DMS53 treated with DMSO at 0.1 percent for 48 hours (cell line): ENCODE results near the gene GATA3.
"Not testable (repeated sequence)": the region's sequence is repeated elsewhere in the genome, so short reads cannot be mapped to it uniquely, and the experiment has no call there.

Experiments
- DNase-seq: peaks from one replicate; lab custom pipeline; 2025; ENCODE audit not compliant: unreplicated experiment; lab: John Stamatoyannopoulos, UW

GATA3 gene

GRCh38 chr10:8054494-8055407, at the start of gene GATA3:
Gene GATA3, plus strand, starts transcription at chr10:8054688. Its CDS starts 968 bp downstream, at chr10:8055656.
- DNase-seq: no peak

- DNase-seq: no peak
Observed at GRCh38 chr10:8006274-8006999, 48.1 kb upstream of the GATA3 start.

DNA sequence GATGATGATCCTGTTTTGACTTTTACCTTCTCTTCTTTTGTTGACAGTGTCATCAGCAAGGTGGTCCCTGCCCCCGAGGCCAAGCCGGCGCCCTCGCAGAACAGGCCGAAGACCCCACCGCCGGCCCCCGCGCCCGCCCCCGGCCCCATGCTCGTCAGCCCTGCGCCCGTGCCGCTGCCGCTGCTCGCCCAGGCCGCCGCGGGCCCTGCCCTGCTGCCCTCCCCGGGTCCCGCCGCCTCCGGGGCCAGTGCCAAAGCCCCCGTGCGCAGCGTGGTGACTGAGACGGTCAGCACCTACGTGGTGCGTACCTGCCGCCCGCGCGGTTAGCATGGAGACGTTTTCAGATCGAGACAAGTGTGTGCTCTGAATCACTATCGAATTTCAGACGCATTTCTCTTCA, 45.5 kb upstream of the GATA3 start:
- no peak for DNase-seq

- no peak for DNase-seq
Observed at GRCh38 chr10:8013006-8013405, 41.5 kb upstream of the GATA3 start.

- DNase-seq: no peak
Observed at GRCh38 chr10:8013619-8014018, 40.9 kb upstream of the GATA3 start.

GRCh38 chr10:8014649-8015048, 39.8 kb upstream of the GATA3 start:
- DNase-seq: no peak

- DNase-seq: no peak
Observed at GRCh38 chr10:8017277-8017676, 37.2 kb upstream of the GATA3 start.

GRCh38 chr10:8023321-8023720, 31.2 kb upstream of the GATA3 start:
- no peak for DNase-seq

DNA sequence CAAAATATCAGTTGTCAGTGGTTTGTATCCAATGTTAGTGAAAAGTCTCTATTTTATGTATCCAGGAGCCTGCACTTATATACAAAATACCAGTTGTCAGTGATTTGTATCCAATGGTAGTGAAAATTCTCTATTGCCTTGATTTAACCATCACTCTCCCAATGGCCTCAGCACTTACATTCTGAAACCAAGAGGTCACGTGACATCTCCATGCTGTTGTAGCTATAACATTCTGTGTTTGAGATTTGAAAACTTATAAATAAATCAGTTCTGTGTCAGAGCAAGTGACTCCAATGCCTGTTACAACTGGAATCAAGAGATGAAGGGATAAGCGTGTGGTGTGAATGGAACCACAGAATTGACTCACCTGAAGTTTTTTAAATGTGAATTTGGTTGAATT, 30.6 kb upstream of the GATA3 start:
- DNase-seq: no peak

GRCh38 chr10:8026349-8027259, 27.9 kb upstream of the GATA3 start:
- no peak for DNase-seq

DNA sequence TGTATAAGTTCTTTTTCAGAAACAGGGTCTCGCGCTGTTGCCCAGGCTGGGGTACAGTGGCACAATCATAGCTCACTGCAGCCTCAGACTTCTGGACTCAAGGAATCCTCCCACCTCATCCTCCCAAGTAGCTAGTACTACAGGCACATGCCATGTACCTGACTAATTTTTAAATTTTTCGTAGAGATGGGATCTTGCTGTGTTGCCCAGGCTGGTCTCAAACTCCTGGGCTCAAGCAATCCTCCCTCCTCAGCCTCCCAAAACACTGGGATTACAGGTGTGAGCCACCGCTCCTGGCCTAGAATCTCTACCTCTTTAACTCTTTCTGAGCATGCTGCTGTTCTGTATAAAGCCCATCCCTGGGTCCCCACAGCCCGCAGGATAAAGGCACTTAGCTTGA, 23.3 kb upstream of the GATA3 start:
- not testable (repeated sequence) for DNase-seq

- no peak for DNase-seq
Observed at GRCh38 chr10:8032558-8032957, 21.9 kb upstream of the GATA3 start.

- no peak for DNase-seq
Observed at GRCh38 chr10:8033812-8034465, 20.5 kb upstream of the GATA3 start.

DNA sequence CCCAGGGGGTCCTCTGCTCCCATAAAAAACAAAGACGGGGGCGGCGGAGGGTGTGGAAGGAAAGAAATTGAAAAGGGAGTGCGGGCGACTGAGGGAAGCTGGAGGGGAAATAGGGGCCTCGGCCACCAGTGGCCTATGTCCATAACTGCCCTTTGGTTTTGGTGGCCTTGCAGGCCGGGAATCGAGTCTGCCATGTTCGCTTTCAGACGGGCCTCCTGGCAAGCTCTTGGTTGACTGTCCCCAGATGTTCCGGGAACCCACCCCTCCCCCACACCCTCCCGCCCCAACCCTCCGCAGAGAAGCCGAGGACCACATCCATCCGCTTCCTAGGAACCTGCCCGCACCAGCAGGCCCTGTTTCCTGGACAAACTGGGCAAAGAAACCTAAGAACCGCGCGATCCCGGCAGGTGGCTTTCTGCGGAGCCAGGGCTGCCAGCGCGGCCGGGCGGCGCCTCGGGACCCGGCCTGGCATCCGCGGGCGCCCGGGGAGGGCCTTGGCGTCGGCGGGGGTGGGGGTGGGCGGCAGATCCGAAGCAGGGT, 20.0 kb upstream of the GATA3 start:
- DNase-seq: no peak

DNA sequence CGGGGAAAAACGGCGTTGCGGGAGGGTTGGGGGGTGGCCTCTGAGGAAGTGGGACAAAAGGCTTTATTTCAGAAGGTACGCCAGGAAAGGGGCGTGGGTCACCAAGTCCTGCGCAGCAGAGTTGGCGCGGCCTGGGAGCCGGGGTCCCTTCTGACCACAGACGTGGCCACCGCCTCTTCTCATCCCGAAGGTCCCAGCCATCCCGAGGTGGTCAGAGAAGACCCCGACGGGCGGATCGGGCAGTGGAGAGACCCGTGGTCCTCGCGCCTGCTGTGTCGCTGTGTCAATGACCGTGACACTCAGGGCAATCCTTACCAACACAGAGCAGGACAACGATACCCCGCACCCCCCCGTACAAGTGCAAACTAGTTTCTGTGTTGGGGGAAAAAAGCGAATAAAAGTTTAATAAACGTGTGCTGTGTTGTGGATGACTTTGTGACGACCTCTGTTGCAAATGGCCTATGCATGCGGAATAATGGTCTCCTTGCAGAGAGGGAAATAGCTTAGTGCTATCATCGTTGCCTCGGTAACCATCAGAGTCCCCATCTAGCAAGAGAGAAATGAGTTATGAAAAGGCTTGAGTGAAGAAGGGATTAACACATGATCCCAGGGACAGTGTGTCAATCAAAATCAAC, 19.4 kb upstream of the GATA3 start:
- DNase-seq: no peak

GRCh38 chr10:8035641-8036470, 18.6 kb upstream of the GATA3 start:
- DNase-seq: no peak

DNA sequence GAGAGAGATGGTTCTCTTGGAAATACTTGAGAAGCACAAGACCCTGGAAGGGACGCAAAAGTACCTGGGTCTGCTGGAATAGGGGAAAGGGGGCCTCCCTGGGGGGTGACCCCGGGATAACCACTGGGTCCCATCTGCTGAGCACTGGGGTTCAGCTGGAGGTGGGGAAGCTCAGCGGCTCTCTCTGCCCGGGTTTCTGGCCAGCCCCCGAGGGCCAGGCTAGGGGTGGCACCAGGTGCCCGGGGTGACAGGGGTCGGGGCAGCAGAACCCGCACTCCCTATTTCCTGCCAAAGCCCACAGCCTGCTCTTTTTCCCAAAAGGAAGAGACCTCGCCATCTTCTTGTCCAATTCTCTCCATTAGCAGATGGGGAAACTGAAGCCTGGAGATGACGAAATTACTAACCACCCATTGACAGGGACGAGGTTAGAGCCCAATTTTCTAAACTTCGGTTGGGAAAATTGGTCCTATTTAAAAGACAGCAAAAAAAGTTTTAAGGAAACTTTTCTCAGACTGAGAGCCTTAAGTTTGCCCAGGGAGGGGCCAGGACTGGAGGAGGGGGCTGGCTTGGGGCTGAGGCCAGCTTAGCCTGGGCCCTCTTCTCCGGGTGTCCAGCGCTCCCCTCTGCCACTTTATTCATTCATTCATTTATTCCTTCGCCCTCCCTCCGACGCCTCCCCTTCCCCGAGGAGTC, 17.8 kb upstream of the GATA3 start:
- DNase-seq: no peak

DNA sequence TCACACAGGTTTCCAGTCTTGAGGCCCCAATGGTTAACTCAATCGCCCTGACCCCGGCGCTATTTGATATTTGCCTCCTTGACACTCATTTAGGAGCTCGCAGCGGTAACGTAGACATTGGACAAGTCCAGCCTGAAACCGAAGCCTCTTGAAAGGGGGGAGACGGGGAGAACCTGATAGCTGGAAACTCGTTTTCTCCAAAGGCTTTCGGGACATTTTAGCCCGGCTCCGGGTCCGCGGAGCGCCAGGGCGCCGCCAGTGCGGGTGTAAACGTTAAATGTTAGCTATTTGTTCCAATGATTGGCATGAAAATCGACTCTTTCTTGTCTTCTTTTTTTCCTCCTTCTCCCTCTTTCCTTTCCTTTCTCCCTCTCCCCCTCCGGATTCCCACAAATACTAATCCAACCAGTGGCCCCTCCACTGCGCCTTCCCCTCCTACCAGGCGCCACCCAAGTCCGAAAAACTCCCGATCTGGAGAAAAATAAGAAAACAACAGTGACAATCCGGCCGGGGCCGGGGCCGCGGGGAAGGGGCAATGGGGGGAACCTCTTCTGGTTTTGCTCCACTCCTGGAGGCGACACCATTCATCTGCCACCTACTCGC, 17.2 kb upstream of the GATA3 start:
- no peak for DNase-seq
